GM19397 (cell line): Measurements from ENCODE around the gene RBM18.

ENCODE experiments used
- ATAC-seq: cut with Tn5 transposase; IDR thresholded peaks from one replicate; pipeline ENCODE4 v1.9.1; 2021; ENCODE audit warnings: mild to moderate bottlenecking, moderate library complexity; ENCODE audit not compliant: unreplicated experiment

Gene RBM18, protein sequence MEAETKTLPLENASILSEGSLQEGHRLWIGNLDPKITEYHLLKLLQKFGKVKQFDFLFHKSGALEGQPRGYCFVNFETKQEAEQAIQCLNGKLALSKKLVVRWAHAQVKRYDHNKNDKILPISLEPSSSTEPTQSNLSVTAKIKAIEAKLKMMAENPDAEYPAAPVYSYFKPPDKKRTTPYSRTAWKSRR

DNA sequence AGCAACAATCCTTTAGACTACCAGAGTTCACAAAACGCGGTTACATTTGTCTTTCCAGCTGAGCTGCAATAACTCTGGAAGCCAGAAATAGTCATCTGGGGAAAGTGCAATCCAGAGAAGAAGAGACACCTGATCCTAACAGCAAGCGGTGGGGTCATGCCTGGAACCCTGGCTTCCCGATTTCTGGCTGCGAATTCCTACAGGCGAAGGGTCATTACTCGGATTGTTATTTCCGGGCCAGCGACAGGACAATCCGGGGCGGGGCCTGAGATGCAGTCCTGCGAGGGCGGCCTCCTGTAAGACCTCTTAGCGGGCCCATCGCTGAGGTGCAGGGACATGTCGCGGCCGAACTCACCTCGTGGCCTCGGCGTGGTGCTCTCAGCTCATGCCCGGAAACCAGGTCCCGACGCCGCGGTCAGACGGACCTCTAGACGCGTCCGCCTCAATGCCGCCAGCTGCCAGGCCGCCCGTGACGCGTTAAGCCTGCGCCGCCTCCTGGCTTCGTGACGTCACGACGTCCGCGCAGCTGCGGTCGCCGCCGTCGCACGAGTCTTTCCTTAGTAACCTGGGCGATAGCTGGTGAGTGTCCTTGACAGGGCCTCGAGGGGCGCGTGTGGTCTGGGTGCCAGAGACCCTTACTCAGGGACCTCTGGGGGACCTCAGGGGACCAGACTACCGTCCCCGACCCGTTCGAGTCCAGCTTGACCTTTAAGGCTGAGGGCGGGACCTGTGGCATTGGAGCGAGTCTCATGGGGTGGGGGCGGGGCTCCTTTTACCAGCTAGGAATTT is at the start of gene RBM18, which contains the start of gene MRRF:
Gene RBM18 (minus strand): TSS at position 481 of the 789 bp plus-strand sequence. CDS start 3,348 bp downstream, outside the sequence.
Gene MRRF (plus strand): TSS at position 523 of the 789 bp plus-strand sequence. CDS start 6,010 bp downstream, outside the sequence.
- ATAC-seq, result peak; percentile 89

GRCh38 chr9:122314165-122314564 is 49.5 kb upstream of the RBM18 start:
- no peak for ATAC-seq

DNA sequence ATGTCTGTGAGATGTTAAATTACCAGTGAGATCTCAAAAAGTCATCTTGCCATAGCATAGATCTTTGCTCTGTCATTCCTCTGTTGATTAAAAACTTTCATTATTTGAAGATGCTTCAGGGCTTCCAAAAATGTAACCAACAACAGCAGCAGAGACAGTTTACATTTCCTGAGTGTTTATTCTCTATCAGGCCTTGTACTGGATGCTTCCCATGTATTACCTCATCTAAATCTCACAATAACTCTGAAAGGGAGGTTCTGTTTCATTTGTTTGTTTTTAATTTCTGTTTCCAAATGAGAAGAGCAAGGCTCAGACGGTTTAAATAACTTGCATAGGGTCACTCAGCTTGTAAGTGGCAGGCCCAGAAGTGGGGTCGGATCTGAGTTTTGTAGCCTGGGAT is 45.2 kb upstream of the RBM18 start:
- no peak for ATAC-seq

DNA sequence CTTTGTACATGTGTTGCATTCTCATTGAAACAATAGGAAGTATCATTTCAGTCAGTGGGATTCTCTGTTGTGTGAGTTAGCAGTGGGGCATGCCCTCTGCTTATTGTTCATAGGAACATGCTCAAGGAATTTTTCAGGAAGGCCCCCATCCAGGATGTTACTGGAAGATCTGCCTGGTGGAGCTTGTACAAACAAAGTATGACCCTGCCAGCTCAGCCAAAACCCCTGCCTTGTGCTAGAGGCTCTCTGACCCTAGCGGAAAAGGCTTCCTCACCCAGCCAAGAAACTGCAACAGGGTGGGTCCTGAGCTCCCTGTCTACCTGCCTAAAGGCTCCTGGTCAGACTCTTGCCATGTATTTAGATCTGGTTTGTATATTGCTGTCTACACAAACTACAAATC is 43.3 kb upstream of the RBM18 start:
- no peak for ATAC-seq

DNA sequence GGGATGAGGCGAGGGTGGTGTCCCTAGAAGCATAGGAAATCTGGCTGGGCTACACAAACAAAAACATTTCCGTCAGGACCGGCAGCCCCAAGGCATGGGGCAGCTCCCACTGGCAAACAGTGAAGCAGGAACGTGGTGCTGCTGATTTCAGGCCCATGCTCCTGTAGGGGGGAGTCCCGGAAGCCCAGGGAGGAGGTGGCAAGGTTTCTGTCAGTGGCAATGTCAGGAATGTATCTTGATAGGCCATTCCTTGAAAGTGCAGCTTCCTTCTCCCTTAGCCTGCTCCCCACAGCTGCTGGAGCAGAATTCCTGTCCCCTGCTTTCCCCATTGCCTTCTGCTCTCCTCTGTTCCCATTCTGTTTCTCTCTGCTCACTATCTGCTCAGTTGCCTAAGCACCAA is 42.4 kb upstream of the RBM18 start:
- ATAC-seq, result no peak

DNA sequence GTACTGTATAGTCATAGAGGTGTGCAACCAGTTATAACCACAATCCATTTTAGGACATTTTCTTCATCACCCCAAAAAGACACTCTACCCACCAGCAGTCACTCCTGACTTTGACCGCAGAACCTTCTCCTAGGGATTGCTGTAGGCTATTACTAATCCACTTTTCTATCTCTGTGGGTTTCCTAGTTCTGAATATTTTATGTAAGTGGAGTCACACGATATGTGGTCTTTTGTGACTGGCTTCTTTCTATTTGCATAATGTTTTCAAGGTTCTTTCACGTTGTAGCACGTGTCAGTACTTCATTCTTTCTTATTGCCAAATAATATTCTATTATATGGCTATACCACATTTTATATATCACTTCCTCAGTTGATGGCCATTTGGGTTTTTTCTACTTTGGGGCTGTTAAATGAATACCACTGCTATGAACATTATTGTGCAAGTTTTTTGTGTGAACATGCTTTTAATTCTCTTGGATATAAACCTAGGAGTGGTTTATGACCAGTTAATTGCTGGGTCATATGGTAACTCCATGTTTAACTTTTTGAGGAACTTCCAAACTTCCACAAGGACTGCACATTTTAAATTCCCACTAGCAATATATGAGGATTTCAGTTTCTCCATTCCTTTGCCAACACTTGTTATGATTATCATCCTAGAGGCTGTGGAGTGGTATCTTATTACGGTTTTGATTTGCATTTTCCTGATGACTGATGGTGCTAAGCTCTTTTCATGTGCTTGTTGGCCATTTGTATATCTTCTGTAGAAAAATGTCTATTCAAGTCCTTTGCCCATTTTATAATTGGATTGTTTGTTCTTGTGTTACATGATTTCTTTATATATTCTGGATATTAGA is 37.8 kb upstream of the RBM18 start:
- no peak for ATAC-seq

- no peak for ATAC-seq
Measured at GRCh38 chr9:122297512-122297911, 32.9 kb upstream of the RBM18 start.

- ATAC-seq, result no peak
Measured at GRCh38 chr9:122294531-122294930, 29.9 kb upstream of the RBM18 start.

GRCh38 chr9:122291458-122291857 is 26.8 kb upstream of the RBM18 start:
- ATAC-seq, result no peak

DNA sequence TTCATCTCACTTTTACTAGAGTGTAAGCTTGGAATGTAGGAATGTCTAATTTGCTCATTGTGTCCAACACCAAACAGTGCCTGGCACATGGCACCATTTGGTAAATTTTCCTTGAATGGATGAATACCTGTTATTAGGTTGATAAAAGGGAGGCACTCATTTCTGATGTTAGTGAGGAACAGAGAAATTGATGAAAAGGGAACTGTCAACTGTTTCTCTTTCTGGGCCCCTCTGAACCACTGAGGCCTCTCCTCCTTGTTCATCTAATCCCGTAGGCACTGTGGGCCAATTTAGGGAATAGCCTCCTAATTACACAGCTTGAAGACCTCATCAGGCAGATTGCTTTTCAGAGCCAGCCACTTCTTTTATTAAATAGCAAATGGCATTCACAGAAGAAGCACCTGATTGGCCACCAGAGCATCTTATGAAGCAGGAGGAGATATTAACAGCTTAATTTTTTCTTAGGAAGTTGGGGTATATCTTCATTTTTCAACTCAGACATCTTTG is 22.6 kb upstream of the RBM18 start:
- ATAC-seq, result no peak

GRCh38 chr9:122286764-122287163 is 22.1 kb upstream of the RBM18 start:
- peak; percentile 55 for ATAC-seq

GRCh38 chr9:122281368-122281767 is 16.7 kb upstream of the RBM18 start:
- ATAC-seq, result no peak

DNA sequence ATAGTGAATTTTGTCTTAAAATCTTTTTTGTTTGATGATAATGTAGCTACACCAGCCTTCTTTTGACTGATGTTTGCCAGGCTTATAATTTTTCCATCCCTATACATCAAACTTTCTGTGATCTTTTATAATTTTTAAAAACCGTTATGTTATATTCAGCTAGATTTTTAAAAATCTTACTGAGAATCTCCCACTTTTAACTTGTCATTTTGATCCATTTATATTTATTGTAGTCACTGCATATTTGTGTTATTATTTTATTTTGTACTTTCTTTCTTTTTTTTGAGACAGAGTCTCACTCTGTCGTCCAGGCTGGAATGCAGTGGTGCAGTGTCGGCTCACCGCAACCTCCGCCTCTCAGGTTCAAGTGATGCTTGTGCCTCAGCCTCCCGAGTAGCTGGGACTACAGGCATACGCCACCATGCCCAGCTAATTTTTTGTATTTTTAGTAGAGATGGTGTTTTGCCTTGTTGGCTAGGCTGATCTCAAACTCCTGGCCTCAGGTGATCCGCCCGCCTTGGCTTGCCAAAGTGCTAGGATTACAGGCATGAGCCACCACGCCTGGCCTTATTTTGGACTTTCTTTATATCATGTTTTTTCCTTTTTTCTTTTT is 12.8 kb upstream of the RBM18 start:
- no peak for ATAC-seq

GRCh38 chr9:122276096-122276495 is 11.5 kb upstream of the RBM18 start:
- no peak for ATAC-seq

DNA sequence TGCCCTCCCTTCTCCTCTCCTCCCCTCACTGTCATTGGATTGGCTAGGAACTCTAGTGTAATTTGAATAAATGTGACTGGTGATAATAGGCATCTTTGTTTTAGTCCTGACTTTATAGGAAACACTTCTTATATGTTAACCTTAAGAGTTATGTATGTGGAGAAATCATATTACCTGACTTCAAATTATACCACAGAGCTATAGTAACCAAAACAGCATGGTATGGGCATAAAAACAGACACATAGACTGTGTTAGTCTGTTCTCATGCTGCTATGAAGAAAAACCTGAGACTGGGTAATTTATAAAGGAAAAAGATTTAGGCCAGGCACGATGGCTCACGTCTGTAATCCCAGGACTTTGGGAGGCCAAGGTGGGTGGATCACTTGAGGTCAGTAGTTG is 9.4 kb upstream of the RBM18 start:
- no peak for ATAC-seq

DNA sequence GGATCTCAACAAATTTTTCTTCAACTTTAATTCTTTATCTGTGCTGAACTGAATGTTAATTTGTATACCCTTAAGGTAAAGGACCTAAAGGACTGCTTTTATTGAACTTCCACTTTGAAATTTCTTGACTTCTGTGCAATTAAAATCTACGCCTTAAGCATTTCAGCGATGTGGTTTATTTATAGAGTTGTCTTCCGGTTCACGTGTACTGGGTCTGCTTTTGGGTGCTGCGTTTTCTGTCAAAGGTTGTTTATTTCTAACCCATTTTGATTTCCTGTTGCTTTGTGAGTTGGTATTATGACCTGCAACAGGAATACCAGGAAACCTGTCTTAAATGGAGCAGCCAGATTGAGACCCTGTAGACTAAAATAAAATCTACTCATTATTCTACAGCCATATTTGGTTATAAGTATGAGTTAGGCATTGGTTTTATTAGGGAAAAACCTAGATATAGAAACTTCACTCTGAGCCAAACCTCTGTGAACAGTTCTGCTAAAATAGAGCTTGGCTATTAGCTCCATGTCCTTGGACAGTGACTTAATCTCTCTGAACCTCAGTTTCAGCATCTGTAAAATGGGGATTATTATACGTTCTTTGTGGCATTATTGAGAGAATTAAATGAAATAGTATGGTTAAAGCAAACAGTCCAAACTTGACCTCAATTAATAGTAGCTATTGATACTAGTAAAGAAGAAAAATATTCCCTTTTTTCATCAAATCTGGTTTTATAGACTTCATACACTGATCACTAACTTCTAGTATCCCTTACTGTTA is 3.6 kb upstream of the RBM18 start:
- ATAC-seq, result no peak

GRCh38 chr9:122265149-122265915 is 692 bp upstream of the RBM18 start:
- ATAC-seq, result peak; percentile 29

GRCh38 chr9:122263699-122264349 is 816 bp downstream of the RBM18 start:
- no peak for ATAC-seq

GRCh38 chr9:122262073-122262472 is 2.6 kb downstream of the RBM18 start:
- ATAC-seq, result no peak
